NK-92 (cell line): ENCODE data around the gene MAPRE2.

Experiments used
- DNase-seq: peaks from one replicate; lab custom pipeline; 2025; ENCODE audit not compliant: unreplicated experiment; lab: John Stamatoyannopoulos, UW

Gene MAPRE2

GRCh38 chr18:35032113-35032512, 9.1 kb upstream of the MAPRE2 start:
- DNase-seq = no peak

- no peak for DNase-seq
Observed at GRCh38 chr18:35038029-35038428, 3.2 kb upstream of the MAPRE2 start.

- no peak for DNase-seq
Observed at GRCh38 chr18:35038881-35039491, 2.2 kb upstream of the MAPRE2 start.

GRCh38 chr18:35040638-35040987, 600 bp upstream of the MAPRE2 start:
- DNase-seq = no peak

GRCh38 chr18:35041815-35042387, 688 bp downstream of the MAPRE2 start:
- no peak for DNase-seq

GRCh38 chr18:35042389-35043071, 1.3 kb downstream of the MAPRE2 start:
- DNase-seq = no peak

GRCh38 chr18:35043207-35043606, 2.0 kb downstream of the MAPRE2 start:
- no peak for DNase-seq

GRCh38 chr18:35045121-35045520, 3.9 kb downstream of the MAPRE2 start:
- no peak for DNase-seq

GRCh38 chr18:35045806-35046205, 4.6 kb downstream of the MAPRE2 start:
- no peak for DNase-seq

GRCh38 chr18:35047697-35048292, 6.6 kb downstream of the MAPRE2 start:
- no peak for DNase-seq

GRCh38 chr18:35049111-35050027, 8.2 kb downstream of the MAPRE2 start:
- DNase-seq = no peak

GRCh38 chr18:35050028-35050546, 8.9 kb downstream of the MAPRE2 start:
- DNase-seq = no peak

- no peak for DNase-seq
Observed at GRCh38 chr18:35050705-35051195, 9.5 kb downstream of the MAPRE2 start.

- DNase-seq = no peak
Observed at GRCh38 chr18:35051641-35052377, 10.6 kb downstream of the MAPRE2 start.

- no peak for DNase-seq
Observed at GRCh38 chr18:35054401-35054800, 13.2 kb downstream of the MAPRE2 start.

- DNase-seq = no peak
Observed at GRCh38 chr18:35055105-35055504, 13.9 kb downstream of the MAPRE2 start.

GRCh38 chr18:35055726-35056125, 14.5 kb downstream of the MAPRE2 start:
- no peak for DNase-seq

- no peak for DNase-seq
Observed at GRCh38 chr18:35059280-35059927, 18.2 kb downstream of the MAPRE2 start.

GRCh38 chr18:35060122-35060815, 19.1 kb downstream of the MAPRE2 start:
- no peak for DNase-seq
